Loucy (cell line): ENCODE data around the gene NHLRC4.

Source experiments
- H2AFZ ChIP-seq: fragments of 200-600 bp; sonication (generic); 2 replicates; pipeline ENCODE4 v1.6.0; 2016; ENCODE audit warnings: antibody characterized with exemption, mild to moderate bottlenecking, low read length, moderate library complexity
- H3F3A ChIP-seq: fragments of 200-600 bp; 2 replicates; pipeline ENCODE4 v1.6.0; 2016; ENCODE audit warnings: antibody characterized with exemption, low read depth, mild to moderate bottlenecking
- H3K27me3 ChIP-seq: fragments of 200-600 bp; sonication (generic); 2 replicates; pipeline ENCODE4 v1.6.1; 2014; ENCODE audit warnings: low read length, mild to moderate bottlenecking; ENCODE audit not compliant: insufficient read depth, poor library complexity, severe bottlenecking
- H3K36me3 ChIP-seq: fragments of 200-600 bp; sonication (generic); 2 replicates; pipeline ENCODE4 v1.6.1; 2016; ENCODE audit warnings: low read length; ENCODE audit not compliant: insufficient read depth
- H3K4me1 ChIP-seq: fragments of 200-600 bp; sonication (generic); 2 replicates; pipeline ENCODE4 v1.5.1; 2014; ENCODE audit warnings: low read length, mild to moderate bottlenecking; ENCODE audit not compliant: insufficient read depth, poor library complexity, severe bottlenecking
- H3K4me2 ChIP-seq: fragments of 200-600 bp; sonication (generic); 2 replicates; pipeline ENCODE4 v1.6.0; 2014; ENCODE audit warnings: antibody characterized with exemption, low read length, low read depth, mild to moderate bottlenecking; ENCODE audit not compliant: poor library complexity, severe bottlenecking
- H3K4me3 ChIP-seq: fragments of 200-600 bp; sonication (generic); 2 replicates; pipeline ENCODE4 v1.5.1; 2014; ENCODE audit warnings: low read length, mild to moderate bottlenecking, mixed read lengths; ENCODE audit not compliant: poor library complexity, severe bottlenecking
- H3K79me2 ChIP-seq: fragments of 200-600 bp; sonication (generic); 2 replicates; pipeline ENCODE4 v1.6.1; 2014; ENCODE audit warnings: low read length; ENCODE audit not compliant: insufficient read depth
- H3K9ac ChIP-seq: fragments of 200-600 bp; sonication (generic); 2 replicates; pipeline ENCODE4 v1.6.0; 2014; ENCODE audit warnings: mild to moderate bottlenecking, low read depth, low read length, moderate library complexity; ENCODE audit not compliant: poor library complexity, severe bottlenecking
- H3K9me2 ChIP-seq: fragments of 200-600 bp; sonication (generic); replicated peaks from 2 replicates; pipeline ENCODE4 v1.6.1; 2016; ENCODE audit warnings: low read depth, low read length, mixed read lengths
- H3K9me3 ChIP-seq: fragments of 200-600 bp; sonication (generic); 2 replicates; pipeline ENCODE4 v1.6.1; 2014; ENCODE audit warnings: mild to moderate bottlenecking, antibody characterized with exemption, low read length, low read depth; ENCODE audit not compliant: insufficient read depth
- H4K20me1 ChIP-seq: fragments of 200-600 bp; sonication (generic); 2 replicates; pipeline ENCODE4 v1.6.0; 2014; ENCODE audit warnings: antibody characterized with exemption, low read length, mild to moderate bottlenecking; ENCODE audit not compliant: insufficient read depth, poor library complexity, severe bottlenecking
- CTCF ChIP-seq: fragments of 200-600 bp; sonication (generic); conservative IDR thresholded peaks from 2 replicates; pipeline ENCODE4 v1.5.1; 2014; ENCODE audit warnings: mild to moderate bottlenecking, antibody characterized with exemption, low read length
- EZH2phosphoT487 ChIP-seq: fragments of 200-600 bp; IDR thresholded peaks from 2 replicates; pipeline ENCODE4 v1.6.1; 2018; ENCODE audit warnings: antibody characterized with exemption, mild to moderate bottlenecking, moderate library complexity, borderline replicate concordance

NHLRC4 gene

GRCh38 chr16:540645-541340, 26.0 kb upstream of the NHLRC4 start:
- no peak overlapping the region for H3K4me2 ChIP-seq
- no peaks in the 10 kb centered on the region for H3K79me2 ChIP-seq
- H3K9ac ChIP-seq, result no peak overlapping the region
- no peak for TF ChIP-seq EZH2phosphoT487
- no peak for TF ChIP-seq CTCF
- no peaks in the 10 kb centered on the region for H3F3A ChIP-seq
- H3K27me3 ChIP-seq, result no peaks in the 10 kb centered on the region
- H4K20me1 ChIP-seq, result no peaks in the 10 kb centered on the region
- H3K36me3 ChIP-seq, result no peaks in the 10 kb centered on the region
- no peaks in the 10 kb centered on the region for H3K9me3 ChIP-seq
- no peaks in the 10 kb centered on the region for H3K9me2 ChIP-seq
- no peak overlapping the region for H2AFZ ChIP-seq
- no peak overlapping the region for H3K4me3 ChIP-seq
- H3K4me1 ChIP-seq, result no peaks in the 10 kb centered on the region

- Histone ChIP-seq H3K4me1 (no peaks in the 10 kb centered on the region), H3K9ac (no peak overlapping the region), H2AFZ (no peak overlapping the region), H3K4me3 (no peak overlapping the region), H3K9me2 (no peaks in the 10 kb centered on the region), H3K4me2 (no peak overlapping the region), H4K20me1 (no peaks in the 10 kb centered on the region), H3K27me3 (no peaks in the 10 kb centered on the region), H3F3A (no peaks in the 10 kb centered on the region), H3K79me2 (no peaks in the 10 kb centered on the region), H3K36me3 (no peaks in the 10 kb centered on the region), H3K9me3 (no peaks in the 10 kb centered on the region)
- TF ChIP-seq CTCF (no peak), EZH2phosphoT487 (no peak)
These were observed 23.3 kb upstream of the NHLRC4 start for GRCh38 chr16:543301-544164.

GRCh38 chr16:544517-544916, 22.3 kb upstream of the NHLRC4 start:
- Histone ChIP-seq H3K4me1 (no peaks in the 10 kb centered on the region), H3K27me3 (no peaks in the 10 kb centered on the region), H3K9ac (no peak overlapping the region), H3K4me3 (no peak overlapping the region), H3K9me2 (no peaks in the 10 kb centered on the region), H3F3A (no peaks in the 10 kb centered on the region), H2AFZ (no peak overlapping the region), H3K79me2 (no peaks in the 10 kb centered on the region), H3K4me2 (no peak overlapping the region), H3K9me3 (no peaks in the 10 kb centered on the region), H3K36me3 (no peaks in the 10 kb centered on the region), H4K20me1 (no peaks in the 10 kb centered on the region)
- no peak for TF ChIP-seq CTCF
- no peak for TF ChIP-seq EZH2phosphoT487
